Umbilical cord (tissue), 2 donors: Measurements from ENCODE around the gene BGLAP. TPM values are rescaled to one million over a fixed set of nuclear protein-coding genes. Genes with fewer than 3 reads are reported as not detected.
A peak's percentile ranks its signal among the peaks of the same experiment; 100 is the strongest.

Experiments used
- DNase-seq: peaks from one replicate; pipeline ENCODE4 v3.0.0-alpha.2; 2015; ENCODE audit warnings: low spot score
- total RNA-seq: library from RNA; depleted of rRNA; stranded (reverse); fragments of >200 nt; gene quantifications from one replicate; pipeline ENCODE4 v1.2.3, GENCODE V29; 2014; ENCODE audit warnings: low replicate concordance; ENCODE audit not compliant: insufficient read depth

Gene BGLAP
- total RNA-seq, 1 donor from 2014 or later: not detected

DNA sequence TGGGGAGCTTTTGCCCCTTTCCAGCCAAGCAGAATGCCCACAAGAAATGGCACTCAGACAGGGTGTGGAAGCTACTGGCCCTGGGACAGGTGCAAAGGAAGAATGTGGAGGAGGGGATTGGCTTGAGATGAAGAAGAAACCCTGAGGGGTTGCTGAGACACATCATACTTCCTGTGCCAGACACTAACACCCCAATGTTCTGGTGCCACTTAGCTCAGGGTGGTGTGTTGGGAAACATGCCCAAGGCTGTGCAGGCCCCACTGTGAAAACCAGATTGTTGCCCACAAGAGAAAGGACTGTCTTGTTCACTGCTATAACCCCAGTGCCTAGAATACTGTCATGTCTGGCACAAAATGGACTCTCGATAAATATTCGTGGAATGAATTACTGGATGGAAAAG lies 15.7 kb downstream of the BGLAP start:
- no peak for DNase-seq

DNA sequence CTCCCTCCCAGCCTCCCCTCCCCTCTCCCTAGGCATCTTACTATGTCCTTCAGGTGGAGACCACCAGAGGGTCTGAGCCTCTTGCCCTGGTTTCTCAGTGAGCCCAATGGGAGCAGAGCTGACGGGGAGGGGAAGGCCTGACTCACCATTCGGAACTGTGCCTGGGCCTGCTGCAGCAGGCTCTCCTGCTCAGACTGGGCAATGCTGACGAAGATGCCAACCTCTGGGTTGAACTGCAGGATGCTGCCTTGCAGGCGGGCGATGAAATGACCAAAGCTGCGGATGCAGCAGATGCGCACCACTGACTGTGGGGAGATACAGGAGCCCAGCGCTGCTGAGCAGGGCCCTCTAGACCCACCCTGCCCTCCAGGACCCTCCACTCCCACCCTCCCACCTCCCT lies 16.9 kb downstream of the BGLAP start:
- no peak for DNase-seq

DNA sequence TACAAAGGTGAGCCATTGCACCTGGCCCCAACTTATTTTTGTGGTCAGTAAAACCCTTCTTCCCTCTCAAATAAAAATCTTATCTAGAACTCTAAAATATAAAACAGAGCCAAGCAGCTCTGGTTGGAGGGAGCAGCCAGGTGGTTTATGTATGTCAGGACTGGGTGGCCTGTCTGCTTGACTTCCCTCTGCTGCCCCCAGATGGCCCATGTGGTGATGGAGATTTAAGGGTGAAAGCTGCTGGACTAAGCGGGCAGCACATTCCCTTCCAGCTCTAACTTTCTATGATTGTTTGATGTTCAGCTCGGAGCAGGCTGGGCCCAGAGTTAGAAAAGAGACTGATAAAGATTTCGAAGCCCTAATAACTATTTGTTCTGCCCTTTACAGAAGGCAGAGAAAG lies 17.8 kb downstream of the BGLAP start:
- DNase-seq: no peak

DNA sequence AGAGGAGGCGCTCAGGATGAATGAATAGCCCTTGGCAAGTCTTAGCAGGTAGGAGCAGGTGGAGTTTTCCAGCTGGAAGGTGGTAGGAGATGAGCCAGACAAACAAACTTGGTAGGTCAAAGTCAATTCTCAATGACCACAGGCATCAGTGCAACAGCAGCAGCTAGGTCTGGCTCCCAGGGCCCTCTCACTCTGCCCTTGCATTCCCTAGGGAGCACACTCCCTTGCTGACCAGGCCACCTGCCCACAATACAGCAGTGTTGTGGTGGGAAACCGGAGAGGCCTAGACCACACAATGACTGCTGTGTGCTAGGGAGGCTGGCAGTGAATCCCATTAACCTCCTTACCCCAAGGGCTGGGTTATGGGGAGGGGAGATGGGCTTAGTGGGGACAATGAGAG lies 18.9 kb downstream of the BGLAP start:
- no peak for DNase-seq

DNA sequence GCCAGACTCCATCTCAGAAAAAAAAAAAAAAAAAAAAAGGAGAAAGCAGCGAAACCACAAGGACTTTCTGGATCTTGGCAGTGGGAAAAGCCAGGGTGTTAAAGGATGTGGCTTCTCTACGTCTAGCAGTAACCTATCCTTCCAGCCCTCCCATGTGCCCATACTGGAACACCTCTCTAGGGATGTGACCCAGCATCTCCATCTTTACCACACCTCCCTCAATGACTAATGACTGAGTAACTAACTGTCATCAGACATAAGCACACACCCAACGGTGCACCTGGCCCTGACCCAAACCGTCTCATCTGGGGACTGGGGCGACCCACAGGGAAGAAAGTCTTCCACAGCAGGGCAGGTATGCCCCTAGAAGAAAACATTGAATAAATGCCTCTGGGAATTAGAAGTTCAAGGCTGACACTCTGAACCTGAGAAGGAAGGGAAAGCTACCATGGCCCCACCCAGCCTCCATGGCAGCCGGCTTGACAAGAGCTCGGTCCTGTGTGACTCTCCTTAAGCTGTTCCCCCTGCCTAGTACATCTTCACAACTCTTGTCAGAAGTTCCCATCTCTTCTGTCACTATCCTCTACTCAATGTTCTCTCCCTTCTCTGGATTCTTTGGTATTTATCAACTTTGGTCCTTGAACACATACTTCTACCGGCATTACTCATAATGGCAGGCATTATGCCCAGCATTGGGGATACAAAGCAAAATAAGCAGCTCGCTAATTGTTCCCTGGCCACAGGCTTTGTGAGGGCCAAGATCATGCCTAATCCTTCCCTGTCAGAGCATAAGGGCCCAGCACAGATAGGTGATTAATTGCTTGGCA lies 20.7 kb downstream of the BGLAP start:
- no peak for DNase-seq

DNA sequence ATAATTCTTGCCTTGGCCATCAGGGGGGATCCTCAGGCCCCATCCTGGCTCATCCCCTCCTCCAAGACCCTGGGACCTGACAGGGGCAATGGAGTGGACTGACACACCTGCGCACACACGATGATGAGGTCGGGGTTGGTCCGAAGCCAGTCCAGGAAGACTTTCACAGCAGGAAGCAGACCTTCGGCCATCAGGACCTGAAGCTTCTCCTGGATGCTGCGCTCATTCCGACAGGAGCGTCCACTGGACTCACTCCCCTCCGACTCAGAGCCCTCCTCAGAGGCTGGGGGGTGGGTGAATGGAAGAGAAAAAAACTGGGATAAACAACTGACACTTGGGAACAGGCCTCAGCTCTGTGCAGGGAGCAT lies 21.3 kb downstream of the BGLAP start:
- DNase-seq: no peak

DNA sequence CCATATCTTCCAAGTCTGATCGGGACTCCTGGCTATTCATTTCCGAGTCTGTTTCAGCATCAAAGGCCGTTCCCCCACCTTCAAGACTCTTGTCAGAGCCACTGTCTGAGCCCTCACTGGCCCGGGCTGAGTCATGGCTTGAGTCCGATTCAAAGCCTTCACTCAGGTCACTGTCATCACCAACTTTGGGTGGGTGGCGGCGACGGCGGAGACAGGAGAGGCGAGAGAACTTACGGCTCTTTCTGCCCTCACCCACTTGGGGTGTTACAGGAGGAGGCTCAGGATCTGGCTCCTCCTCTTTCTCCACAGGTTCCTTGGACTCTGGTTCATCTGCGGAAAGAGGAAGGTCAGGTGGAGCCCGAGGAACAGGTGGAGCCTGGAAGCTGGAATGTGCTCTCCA lies 24.1 kb downstream of the BGLAP start:
- DNase-seq: no peak

DNA sequence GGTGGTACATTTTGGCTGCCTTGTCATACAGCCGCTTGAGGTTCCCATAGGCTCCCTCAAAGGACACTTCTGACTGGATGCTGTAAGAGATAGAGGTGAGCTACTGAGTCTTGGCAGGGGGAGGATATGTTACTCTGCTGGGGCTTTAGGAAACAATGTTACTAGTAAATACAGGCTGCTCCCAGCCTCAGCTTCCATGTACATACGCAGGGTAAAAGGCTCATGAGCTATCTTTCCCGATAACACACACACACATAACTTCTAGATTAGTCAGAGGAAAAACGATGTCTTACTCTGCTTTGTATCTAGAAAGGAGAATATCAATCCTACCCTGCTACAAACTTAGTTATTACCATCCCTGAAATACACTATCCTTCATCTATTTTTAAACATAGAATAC lies 26.4 kb downstream of the BGLAP start:
- no peak for DNase-seq

DNA sequence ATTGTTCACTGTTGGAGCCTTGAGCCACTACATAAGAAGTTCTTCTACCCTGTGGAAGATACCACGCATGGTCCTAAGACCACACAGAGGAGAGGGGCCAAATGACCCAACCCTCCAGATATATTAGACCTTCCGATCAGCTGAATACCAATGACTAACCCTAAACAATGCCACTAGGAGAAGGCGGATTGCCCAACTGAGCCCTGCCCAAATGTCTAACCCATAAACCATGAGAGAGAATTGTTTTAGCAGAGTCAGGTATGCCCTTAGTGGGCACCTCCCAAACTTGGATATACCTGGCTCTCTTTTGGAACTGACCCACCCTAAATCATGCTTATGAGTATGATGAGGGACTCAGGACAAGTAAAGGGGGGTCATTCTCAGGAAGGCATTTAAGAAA lies 28.3 kb downstream of the BGLAP start:
- DNase-seq: no peak

DNA sequence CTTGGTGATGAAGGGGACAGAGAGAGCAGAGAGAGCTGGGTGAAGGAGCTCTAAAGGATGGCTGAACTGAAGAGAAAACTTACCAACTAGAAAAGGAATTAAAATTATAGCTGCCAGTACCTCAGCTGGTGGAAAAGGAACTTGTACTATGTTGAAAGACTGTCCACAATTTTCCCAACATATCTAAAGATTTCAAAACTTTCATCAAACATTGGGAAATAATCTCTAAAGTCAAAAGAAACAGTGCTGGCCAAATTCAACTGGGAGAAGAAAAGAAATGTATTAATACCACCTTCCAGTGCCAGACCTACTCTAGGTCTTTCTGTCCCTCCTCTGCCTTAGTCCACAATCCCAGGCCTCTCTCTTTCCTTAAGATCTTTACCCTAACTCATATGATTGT lies 34.5 kb downstream of the BGLAP start:
- DNase-seq: no peak

DNA sequence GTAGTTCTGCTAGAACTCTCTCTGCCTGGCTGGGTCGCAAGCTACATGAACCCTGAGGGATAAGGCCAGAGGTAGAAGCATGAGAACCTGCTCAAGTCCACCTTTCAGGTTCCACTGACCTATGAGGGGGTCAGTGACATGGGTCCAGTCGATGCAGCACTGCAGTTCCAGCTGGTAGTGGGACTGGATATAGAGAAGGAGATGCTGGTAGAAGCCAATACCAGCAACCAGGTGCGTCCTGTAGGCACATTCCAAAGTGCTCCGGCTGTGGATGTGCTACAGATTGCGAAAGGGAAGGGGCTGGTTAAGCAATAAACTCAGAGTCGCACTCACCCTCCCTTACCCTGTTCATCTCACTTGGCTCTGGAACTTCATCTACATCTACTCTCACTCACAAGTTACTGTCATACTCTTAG lies 35.0 kb downstream of the BGLAP start:
- DNase-seq: no peak

DNA sequence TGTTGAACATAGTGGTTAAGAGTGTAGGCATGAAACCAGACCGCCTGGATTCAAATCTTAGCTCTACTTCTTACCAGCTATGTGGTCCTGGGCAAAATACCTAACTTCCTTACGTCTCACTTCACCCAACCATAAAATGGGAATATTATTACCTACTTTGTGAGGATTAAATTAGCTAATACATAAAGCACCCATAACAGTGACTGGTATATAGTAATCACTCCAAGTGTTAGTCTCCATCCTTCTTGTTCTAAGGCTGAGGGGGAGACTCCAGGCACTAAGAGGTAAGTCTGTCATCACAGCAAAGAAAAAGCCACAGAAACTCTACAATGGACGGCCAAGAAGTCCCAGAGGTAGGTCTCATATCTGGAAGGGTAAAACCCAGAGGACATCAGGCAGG lies 37.9 kb downstream of the BGLAP start:
- no peak for DNase-seq

DNA sequence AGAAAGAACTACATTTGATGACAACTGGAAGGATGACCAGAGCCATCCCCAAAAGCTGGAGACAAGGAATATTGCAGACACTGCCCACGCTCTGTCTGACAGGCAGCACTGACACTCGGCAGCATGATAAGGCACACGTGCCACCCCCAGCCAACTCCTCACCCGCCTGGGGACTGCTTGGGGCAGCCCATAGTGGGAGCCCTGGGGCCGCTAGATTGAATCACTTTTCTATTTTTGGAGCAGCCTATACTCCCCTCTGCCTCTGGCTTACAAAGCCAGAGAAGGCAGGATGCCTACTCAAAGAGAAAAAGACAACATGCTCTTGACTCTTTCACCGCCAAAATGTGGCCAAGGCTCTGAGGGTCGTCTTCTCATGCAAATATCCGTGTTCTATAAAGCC lies 39.3 kb downstream of the BGLAP start:
- no peak for DNase-seq

DNA sequence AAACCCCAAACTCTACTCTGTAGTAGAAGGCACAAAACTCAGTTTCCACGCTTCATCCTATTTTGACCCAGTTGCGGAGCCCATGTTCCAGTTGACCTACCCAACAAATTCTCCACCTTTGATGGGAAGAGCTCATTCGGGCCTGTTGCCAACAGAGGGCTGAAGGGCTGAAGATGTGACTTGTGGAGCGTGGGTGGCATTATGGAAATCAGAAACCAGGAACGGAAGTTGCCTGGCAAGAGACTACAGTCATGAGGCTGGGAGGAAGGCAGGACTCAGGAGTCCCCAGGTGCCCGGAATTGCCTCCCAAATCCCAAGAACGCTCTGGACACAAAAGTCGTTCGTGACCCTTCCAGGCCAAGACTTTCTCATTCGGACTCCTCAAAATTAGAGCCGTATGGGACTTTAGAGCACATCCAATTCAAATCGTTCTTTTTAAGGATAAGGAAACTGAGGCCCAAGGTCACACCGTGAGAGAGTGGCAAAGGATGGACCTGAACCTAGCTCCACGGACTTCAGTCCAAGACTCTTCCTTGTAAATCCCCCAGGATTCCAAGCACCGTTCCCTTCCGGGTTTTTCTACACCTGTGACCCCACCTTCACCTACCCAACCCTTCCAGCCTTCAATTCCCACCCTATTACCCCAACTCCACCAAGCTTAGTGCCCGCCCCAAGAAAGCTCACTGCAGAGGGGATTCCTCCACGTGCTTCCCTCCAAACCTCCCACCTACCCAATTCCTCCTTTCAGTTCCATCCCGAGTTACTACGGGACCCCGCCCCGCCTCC lies 39.9 kb downstream of the BGLAP start:
- DNase-seq: no peak

DNA sequence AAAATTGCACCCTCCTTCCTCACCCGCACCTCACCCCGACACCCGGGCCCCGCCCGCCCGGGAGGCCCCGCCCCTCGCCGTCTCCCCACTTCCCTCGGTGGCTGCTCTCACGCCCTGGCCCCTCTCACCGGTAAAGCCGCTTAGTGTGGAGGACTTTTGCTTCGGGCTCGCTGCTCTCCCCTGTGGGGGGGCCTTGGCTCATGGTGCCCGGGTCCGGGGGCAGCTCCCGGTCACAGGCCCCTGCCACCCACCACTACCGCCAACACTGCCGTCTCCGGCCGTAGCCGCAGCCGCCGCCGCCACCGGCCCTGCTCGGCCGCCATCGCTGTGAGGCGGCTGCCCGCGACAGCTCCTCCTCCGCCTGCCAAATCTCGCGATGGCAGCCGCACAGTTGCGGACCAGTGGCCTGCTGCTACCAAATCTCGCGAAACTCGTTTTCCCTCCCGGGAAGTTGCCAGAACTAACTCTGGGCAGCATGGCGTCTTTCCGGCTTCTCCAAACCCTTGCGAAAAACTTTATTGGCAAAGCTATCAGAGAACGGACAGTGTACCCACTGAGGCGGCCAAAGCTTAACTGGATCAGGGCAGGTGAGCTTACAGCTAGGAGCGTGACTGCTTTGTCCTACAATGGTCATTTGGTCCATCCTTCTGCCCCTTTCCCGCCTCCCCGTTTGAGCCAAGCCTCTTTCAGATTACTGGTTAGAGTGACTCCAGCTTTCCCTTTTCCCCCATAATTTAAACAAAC lies 40.7 kb downstream of the BGLAP start, which contains the start of gene SMG5:
SMG5 (minus strand) TSS at position 347 of the 744 bp plus-strand sequence; CDS start at position 202, 145 bp downstream.
- peak; percentile 99 for DNase-seq

DNA sequence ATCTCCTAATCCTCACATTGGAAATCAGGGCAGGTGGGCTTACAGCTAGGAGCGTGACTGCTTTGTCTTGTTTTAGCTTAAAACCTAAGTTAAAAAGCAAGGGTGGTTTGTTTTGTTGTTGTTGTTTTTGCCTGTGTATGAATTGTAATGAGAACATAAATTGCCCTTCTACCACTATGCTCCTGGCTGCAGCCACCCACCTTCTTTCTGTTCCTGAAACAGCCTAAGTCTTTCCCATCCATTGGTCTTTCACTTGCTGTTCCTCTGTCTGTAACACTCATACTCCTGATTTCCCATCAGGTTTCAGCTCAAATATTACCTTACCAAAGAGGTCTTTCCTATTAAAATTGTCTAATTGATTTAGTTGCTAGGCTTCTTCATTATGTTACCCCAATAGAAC lies 41.5 kb downstream of the BGLAP start:
- DNase-seq: no peak

DNA sequence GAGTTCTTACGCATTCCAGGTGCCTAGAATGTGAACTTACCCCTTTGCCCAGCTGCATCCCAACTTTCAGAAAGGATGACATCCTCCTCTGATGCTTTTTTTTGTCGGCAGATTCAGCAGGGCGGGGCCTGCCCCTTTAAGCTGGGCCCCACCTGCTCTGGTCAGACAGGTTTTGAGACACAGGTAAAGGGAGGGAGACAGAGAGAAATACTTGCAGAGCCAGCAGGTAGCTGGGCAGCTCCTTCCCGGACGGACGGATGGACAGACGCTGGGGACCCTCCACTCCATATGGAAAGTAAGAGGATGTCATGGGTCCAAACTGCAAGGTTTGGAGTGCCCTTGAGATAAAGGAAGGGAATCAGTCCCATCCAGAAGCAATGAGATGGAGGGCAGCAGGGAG lies 42.1 kb downstream of the BGLAP start, which contains the start of gene TMEM79:
TMEM79 (plus strand) TSS at position 214 of the 400 bp plus-strand sequence. CDS start 902 bp downstream, outside the sequence.
- DNase-seq: peak; percentile 45

DNA sequence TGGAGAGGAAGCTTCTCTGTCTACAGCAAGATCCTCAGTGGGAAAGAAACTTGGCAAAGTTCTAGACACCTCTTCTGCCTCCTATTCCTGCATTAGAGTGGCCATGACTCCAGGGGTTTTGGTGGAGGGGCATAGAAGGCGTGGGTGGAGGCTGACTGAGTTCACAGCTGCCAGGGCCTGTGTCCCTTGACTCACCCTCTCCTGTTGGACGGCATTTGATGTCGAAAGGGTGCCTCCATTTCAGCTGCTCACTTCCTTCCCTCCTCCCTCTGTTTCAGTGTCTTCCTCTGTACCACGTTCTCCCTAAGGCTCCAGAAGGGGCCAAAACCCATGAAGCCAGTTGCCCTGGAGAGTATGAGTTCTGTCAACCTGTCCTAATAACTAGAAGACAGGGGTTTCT lies 42.8 kb downstream of the BGLAP start:
- DNase-seq: no peak

DNA sequence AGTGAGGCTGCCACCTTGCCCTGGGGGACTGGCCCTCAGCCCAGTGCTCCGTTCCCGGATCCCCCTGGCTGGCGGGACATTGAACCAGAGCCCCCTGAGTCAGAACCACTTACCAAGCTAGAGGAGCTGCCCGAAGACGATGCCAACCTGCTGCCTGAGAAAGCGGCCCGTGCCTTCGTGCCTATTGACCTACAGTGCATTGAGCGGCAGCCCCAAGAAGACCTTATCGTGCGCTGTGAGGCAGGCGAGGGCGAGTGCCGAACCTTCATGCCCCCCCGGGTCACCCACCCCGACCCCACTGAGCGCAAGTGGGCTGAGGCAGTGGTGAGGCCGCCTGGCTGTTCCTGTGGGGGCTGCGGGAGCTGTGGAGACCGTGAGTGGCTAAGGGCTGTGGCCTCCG lies 43.5 kb downstream of the BGLAP start:
- DNase-seq: no peak

DNA sequence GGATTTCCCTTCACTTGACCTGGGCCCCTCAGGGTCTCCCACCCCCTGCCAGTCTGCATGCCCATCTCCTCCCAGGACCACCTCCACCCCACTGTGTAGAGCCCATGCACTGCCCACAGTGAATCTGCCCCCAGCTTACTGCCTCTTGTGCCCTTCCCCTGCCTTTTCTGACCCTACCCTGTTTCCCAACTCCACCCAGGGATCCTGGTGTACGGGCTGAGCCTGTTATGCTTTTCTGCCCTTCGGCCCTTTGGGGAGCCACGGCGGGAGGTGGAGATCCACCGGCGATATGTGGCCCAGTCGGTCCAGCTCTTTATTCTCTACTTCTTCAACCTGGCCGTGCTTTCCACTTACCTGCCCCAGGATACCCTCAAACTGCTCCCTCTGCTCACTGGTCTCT lies 44.1 kb downstream of the BGLAP start:
- DNase-seq: no peak

DNA sequence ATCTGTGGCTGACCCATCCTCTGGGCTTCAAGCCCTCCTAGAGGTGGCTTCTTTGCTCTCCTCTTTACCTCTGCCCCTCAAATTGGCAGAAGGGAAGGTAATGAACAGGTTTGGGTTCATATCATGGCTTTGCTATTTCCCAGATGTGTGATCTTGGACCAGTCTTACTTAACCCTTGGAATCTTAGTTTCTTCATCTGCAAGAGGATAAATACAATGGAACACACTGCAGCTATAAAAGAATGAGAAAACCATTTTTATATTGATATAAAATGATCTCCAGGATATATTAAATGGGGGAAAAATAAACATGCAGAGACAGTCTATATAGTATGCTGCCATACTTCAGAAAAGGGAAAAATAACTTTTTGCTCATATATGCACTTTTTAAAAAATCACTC lies 47.9 kb downstream of the BGLAP start:
- no peak for DNase-seq
